GM18505 (cell line): Measurements from ENCODE around the gene RAB31.

Source experiments
- ATAC-seq: cut with Tn5 transposase; IDR thresholded peaks from one replicate; pipeline ENCODE4 v1.9.1; 2021; ENCODE audit not compliant: unreplicated experiment
- POLR2A ChIP-seq: IDR thresholded peaks from 4 replicates; pipeline ENCODE4 v1.6.1; 2011; ENCODE audit warnings: borderline replicate concordance; ENCODE audit not compliant: insufficient read depth, insufficient read length; ENCODE audit errors: extremely low read depth

RAB31 gene

GRCh38 chr18:9741793-9742523 is 33.9 kb downstream of the RAB31 start:
- TF ChIP-seq POLR2A, result no peak
- ATAC-seq, result no peak

- no peak for ATAC-seq
- no peak for TF ChIP-seq POLR2A
Measured at GRCh38 chr18:9742524-9743131, 34.5 kb downstream of the RAB31 start.

GRCh38 chr18:9743200-9744016 is 35.3 kb downstream of the RAB31 start:
- no peak for ATAC-seq

GRCh38 chr18:9746958-9747357 is 38.9 kb downstream of the RAB31 start:
- ATAC-seq, result no peak
- no peak for TF ChIP-seq POLR2A

More at GRCh38 chr18:9743200-9744016, 35.3 kb downstream of the RAB31 start:
- TF ChIP-seq POLR2A, result no peak

DNA sequence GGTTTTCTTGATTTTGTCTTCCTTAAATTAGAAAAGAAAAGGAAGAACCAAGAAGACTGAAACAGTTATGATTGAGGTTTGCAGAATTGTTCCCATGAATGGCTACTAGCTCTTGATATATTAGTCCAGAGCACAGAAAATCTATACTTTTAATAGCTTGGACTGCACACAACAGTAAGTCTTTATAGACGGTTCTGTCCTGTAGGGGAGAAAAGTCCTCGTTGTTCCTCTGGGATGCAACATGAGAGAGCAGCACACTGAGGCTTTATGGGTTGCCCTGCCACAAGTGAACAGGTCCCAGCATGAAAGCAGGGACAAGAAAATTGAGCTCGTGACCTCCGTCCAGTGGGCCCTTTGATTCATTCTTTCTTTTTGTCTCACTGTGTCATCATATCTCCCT is 41.5 kb downstream of the RAB31 start:
- no peak for ATAC-seq
- no peak for TF ChIP-seq POLR2A

- ATAC-seq, result no peak
- no peak for TF ChIP-seq POLR2A
Measured at GRCh38 chr18:9750112-9750511, 42.0 kb downstream of the RAB31 start.

DNA sequence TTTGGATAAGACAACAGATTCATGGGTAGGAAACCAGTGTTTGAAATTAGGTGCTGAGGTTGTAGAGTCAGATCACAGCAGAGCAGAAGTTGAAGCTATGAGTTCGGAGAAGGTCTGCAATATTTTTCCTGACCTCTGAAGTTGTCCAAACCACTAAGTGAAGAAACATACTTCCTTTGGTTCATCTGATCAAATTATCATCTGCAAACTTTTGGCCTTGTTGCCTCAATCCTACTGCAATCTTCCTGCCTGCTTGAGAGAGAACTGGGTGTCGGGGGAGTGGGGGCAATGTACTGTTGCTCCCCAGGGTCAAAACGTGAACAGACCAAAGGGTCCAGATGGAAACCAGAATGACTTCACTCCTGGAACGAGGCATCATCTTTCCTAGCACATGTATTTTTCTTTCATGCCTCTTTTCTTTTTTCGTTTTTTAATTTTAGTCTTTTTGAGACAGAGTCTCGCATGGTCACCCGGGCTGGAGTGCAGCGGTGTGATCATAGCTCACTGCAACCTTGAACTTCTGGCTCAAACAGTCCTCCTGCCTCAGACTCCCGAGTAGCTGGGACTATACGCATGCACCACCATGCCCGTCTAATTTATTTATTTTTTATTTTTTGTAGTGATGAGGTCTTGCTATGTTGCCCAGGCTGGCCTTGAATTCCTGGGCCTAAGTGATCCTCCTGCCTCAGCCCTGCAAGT is 42.7 kb downstream of the RAB31 start:
- ATAC-seq, result no peak
- TF ChIP-seq POLR2A, result no peak

DNA sequence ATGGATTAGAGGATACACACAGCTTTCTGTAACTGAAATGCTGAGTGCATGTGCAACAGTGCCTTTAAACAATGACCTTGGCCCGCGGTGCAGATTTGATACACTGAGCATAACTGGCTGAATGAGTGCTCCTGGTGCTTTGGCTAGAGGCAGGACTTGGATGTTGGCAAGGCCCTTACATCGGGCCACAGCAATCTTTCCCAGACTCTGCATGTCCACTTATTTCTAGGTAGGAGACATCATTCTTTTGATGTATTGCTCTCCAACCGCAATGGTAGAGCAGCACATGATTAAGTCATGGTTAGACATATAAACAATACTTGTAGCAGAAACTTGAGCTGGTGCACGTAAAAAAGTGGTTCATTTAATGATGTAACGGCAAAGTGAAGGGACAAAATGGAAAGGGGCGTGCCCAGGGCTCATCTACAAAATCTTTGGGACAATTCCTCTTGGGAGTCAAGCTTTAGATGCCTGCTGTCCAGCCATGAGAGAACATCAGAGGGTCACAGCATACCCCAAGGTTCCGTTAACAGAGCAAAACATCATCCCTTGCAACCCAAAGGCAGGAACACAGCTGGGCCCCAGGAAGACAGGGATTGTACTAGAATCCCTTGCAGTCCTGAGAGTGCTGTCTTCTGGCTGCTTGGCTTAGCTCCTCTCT is 43.4 kb downstream of the RAB31 start:
- no peak for TF ChIP-seq POLR2A
- ATAC-seq, result no peak

DNA sequence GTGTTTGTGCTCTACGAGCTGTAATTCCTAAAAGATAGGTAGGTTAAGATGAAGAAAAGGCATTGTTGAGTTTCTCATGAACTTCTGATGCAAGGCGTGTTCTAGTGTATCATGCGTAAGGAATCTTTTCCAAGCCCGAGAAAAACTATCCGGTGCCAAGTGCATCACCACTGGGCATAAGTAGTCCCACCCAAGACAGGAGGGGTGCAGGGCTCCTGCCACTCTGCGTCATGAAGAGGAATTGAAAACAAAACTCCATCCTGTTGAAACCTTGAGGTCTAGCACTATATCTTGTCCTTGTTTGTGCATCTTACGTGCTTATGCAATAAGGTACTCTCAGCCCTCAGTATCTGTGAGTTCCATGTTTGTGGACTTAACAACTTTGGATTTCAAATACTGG is 45.7 kb downstream of the RAB31 start:
- no peak for ATAC-seq
- TF ChIP-seq POLR2A, result no peak

GRCh38 chr18:9755110-9755509 is 47.0 kb downstream of the RAB31 start:
- no peak for ATAC-seq
- TF ChIP-seq POLR2A, result no peak

DNA sequence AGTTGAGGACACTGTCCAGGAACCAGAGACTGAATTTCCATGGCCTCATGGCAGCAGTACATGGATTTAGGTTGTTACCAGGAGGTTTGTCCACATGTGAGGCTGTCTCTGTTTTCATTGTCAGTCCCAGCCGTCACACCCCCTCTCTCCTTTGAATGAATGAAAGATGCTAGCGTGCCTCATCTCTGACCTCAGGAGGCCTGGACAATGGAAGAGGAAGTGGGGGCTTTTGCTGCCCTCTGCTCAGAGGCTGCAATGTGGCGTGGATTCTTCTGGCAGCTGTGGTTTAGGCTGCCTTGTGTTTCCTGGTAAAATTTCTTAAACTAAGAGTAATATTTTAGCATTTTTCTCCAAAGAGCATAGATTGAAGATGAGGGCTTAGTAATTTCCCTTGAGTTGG is 47.5 kb downstream of the RAB31 start:
- no peak for ATAC-seq
- no peak for TF ChIP-seq POLR2A

DNA sequence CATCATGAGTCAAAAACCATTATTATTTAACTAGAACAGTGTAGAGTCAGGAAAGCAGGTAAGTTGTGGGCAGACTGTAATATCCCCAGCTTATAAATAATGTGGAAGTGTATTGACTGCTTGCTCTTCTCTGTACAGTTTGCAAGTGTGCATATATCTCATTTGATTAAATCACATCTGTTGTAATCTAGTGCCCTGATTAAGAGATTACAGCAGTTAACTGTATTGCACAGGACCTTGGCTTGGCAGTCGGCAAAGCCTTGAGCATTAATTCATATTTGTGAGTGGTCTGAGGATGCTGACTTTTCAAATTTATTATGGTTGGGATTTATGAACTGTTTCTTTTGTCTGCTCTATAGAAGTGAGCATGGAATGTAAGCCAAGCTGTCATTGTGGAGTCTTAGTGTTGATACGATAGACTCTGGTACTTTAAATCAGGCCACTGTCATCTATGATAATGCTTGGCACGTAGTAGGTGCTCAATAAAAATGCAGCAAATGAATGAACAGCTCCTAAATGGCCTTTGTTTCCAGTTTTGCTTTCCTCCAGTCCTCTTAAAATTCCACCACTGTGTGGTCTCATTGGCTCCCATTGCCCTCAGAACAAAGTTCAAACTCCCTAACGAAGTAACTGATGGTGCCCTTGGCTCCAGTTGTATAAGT is 48.3 kb downstream of the RAB31 start:
- no peak for ATAC-seq
- no peak for TF ChIP-seq POLR2A
